Transverse colon (tissue), 4 donors: ENCODE data around the gene COX10. TPM values are rescaled to one million over a fixed set of nuclear protein-coding genes. Genes with fewer than 3 reads are reported as not detected.

Source experiments
- DNase-seq: peaks from one replicate; pipeline ENCODE4 v3.0.0-alpha.2; 2019
- H3K27ac ChIP-seq, 4 donors: fragments of 200-600 bp; sonication (generic); 2 replicates each; pipeline ENCODE4 v1.5.1; 2016 to 2018; ENCODE audit warnings: inconsistent platforms in 4 of 4
- H3K27me3 ChIP-seq: fragments of 200-600 bp; sonication (generic); 2 replicates; pipeline ENCODE4 v1.5.1; 2017; ENCODE audit warnings: inconsistent platforms
- H3K36me3 ChIP-seq, 4 donors: fragments of 200-600 bp; sonication (generic); 2 replicates each; pipeline ENCODE4 v1.5.1; 2017 to 2019; ENCODE audit warnings: inconsistent platforms in 4 of 4
- H3K4me1 ChIP-seq, 4 donors: fragments of 200-600 bp; sonication (generic); 2 replicates each; pipeline ENCODE4 v1.5.1; 2017 to 2020; ENCODE audit warnings: inconsistent platforms in 4 of 4
- H3K4me3 ChIP-seq, 4 donors: fragments of 200-600 bp; sonication (generic); 1 replicate in 1 of 4; 2 replicates in 3 of 4; pipeline versions ENCODE4 v1.5.1 to v1.6.1; 2017 to 2019; ENCODE audit warnings: inconsistent platforms in 4 of 4
- H3K9me3 ChIP-seq, 2 donors: fragments of 200-600 bp; sonication (generic); 2 replicates each; pipeline ENCODE4 v1.5.1; 2017 to 2019; ENCODE audit warnings: inconsistent platforms in 2 of 2
- EP300 ChIP-seq: sonication (generic); formaldehyde crosslinking; IDR thresholded peaks from one replicate; pipeline ENCODE4 v1.6.1; 2017; ENCODE audit warnings: antibody characterized with exemption, low read depth
- POLR2A ChIP-seq: fragments of 450-650 bp; IDR thresholded peaks from one replicate; pipeline ENCODE4 v1.6.1; 2016; ENCODE audit warnings: antibody characterized with exemption, mild to moderate bottlenecking, moderate library complexity
- POLR2AphosphoS5 ChIP-seq, 3 donors: sonication (generic); formaldehyde crosslinking; IDR thresholded peaks; one replicate each; pipeline ENCODE4 v1.6.1; 2016; ENCODE audit warnings: antibody characterized with exemption in 3 of 3
- WGBS, 2 donors: methylation state at CpG; one replicate each; pipeline ENCODE4 v1.1.5; 2018; ENCODE audit warnings: low coverage in 1 of 2; 5-methylcytosine and 5-hydroxymethylcytosine counted together
- in situ Hi-C, 4 donors: fragments of 200-750 bp; cut with MboI; loops; one replicate each; pipeline versions ENCODE4 v1.15.0 to v1.15.1; 2017; ENCODE audit warnings: low sequenced_read_pairs in 3 of 4, low pct_ligation_motif_present in 1 of 4, low pct_unique_long_range_greater_than_20kb in 1 of 4
- intact Hi-C: fragments of 100-400 bp; cut with DNase I; formaldehyde crosslinking; loops from one replicate; pipeline ENCODE4 v1.15.1; 2023; ENCODE audit warnings: low total_unique reads
- total RNA-seq, 4 donors: library from RNA; depleted of rRNA; stranded (reverse); fragments of >200 nt; gene quantifications; one replicate each; pipeline ENCODE4 v1.1.0, GENCODE V29; 2016
- TF ChIP-seq, protein P1 (sequence below), 5 experiments: fragments of 200-600 bp in 3 of 5; fragments of 450-650 bp in 2 of 5; sonication (generic) in 3 of 5; IDR thresholded peaks; 1 replicate in 2 of 5; 2 replicates in 3 of 5; pipeline ENCODE4 v1.5.1; 2016 to 2017; ENCODE audit warnings: antibody characterized with exemption in 5 of 5, inconsistent platforms in 3 of 5, mild to moderate bottlenecking in 2 of 5, moderate library complexity in 1 of 5

The COX10 gene
- total RNA-seq, 4 donors from 2014 or later = 48.9 to 61.9 (median 53.5) TPM

- WGBS, 2 donors = 80 to 83% methylated on average over 2 of the region's 2 CpGs
- Histone ChIP-seq H3K27me3 (no peaks in the 10 kb centered on the region), H3K27ac (no peak overlapping the region), H3K4me3 (no peak overlapping the region), H3K36me3 (peaks cover 0 to 7% (median 0%) of the 10 kb centered on the region in 4 donors), H3K4me1 (peaks cover 0 to 30% (median 11%) of the 10 kb centered on the region in 4 donors), H3K9me3 (no peaks in the 10 kb centered on the region)
- DNase-seq = no peak
- TF ChIP-seq POLR2AphosphoS5 (IDR thresholded peaks at IDR 0.05) = no peak
- TF ChIP-seq, protein P1, sequence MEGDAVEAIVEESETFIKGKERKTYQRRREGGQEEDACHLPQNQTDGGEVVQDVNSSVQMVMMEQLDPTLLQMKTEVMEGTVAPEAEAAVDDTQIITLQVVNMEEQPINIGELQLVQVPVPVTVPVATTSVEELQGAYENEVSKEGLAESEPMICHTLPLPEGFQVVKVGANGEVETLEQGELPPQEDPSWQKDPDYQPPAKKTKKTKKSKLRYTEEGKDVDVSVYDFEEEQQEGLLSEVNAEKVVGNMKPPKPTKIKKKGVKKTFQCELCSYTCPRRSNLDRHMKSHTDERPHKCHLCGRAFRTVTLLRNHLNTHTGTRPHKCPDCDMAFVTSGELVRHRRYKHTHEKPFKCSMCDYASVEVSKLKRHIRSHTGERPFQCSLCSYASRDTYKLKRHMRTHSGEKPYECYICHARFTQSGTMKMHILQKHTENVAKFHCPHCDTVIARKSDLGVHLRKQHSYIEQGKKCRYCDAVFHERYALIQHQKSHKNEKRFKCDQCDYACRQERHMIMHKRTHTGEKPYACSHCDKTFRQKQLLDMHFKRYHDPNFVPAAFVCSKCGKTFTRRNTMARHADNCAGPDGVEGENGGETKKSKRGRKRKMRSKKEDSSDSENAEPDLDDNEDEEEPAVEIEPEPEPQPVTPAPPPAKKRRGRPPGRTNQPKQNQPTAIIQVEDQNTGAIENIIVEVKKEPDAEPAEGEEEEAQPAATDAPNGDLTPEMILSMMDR (IDR thresholded peaks at IDR 0.05) = no peak
- TF ChIP-seq POLR2A = no peak
- TF ChIP-seq EP300 = no peak
- intact Hi-C loops = no loop called here
- in situ Hi-C loops = no loop called here
Measured at GRCh38 chr17:14084955-14085354, 15.7 kb downstream of the COX10 start.

DNA sequence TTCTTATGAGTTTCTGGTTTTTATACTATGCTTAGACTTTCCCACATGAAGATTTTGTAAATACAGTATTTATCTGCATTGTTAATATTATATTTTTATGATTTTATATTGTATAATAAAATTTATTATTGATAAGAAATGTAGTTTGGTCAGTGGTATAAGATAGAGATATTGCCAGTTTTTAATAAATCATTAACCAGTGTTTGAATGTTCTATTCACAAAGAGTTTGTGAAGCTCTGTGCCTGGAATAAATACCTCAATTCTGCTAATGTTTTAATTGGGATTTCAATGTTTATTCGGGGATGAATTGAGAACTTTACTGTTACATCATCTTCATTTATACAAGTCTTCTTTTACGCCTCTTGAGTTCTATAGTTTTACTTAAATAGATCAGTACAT, 16.9 kb downstream of the COX10 start:
- no peak overlapping the region for H3K27ac ChIP-seq
- H3K27me3 ChIP-seq = no peaks in the 10 kb centered on the region
- no peak for DNase-seq
- peaks cover 0 to 7% (median 0%) of the 10 kb centered on the region in 4 donors for H3K36me3 ChIP-seq
- no peak for TF ChIP-seq EP300
- TF ChIP-seq, protein P1 (IDR thresholded peaks at IDR 0.05) = no peak
- TF ChIP-seq POLR2A = no peak
- TF ChIP-seq POLR2AphosphoS5 (IDR thresholded peaks at IDR 0.05) = no peak
- H3K9me3 ChIP-seq = no peaks in the 10 kb centered on the region
- in situ Hi-C loops = no loop called here
- WGBS, 2 donors = 49 to 60% methylated on average over 2 of the region's 2 CpGs
- intact Hi-C loops = no loop called here
- H3K4me1 ChIP-seq = peaks cover 0 to 23% (median 11%) of the 10 kb centered on the region in 4 donors
- no peak overlapping the region for H3K4me3 ChIP-seq

GRCh38 chr17:14089179-14089578, 19.9 kb downstream of the COX10 start:
- Histone ChIP-seq H3K27me3 (no peaks in the 10 kb centered on the region), H3K36me3 (peaks cover 0 to 7% (median 0%) of the 10 kb centered on the region in 4 donors), H3K4me1 (peaks cover 0 to 27% (median 16%) of the 10 kb centered on the region in 4 donors), H3K9me3 (no peaks in the 10 kb centered on the region), H3K4me3 (no peak overlapping the region), H3K27ac (no peak overlapping the region)
- DNase-seq = no peak
- intact Hi-C loops = no loop called here
- in situ Hi-C loops = no loop called here
- 89 to 100% methylated on average over 1 of the region's 1 CpG for WGBS, 2 donors
- TF ChIP-seq POLR2A (no peak), EP300 (no peak), POLR2AphosphoS5 (IDR thresholded peaks at IDR 0.05) (no peak)
- TF ChIP-seq, protein P1 (IDR thresholded peaks at IDR 0.05) = no peak

DNA sequence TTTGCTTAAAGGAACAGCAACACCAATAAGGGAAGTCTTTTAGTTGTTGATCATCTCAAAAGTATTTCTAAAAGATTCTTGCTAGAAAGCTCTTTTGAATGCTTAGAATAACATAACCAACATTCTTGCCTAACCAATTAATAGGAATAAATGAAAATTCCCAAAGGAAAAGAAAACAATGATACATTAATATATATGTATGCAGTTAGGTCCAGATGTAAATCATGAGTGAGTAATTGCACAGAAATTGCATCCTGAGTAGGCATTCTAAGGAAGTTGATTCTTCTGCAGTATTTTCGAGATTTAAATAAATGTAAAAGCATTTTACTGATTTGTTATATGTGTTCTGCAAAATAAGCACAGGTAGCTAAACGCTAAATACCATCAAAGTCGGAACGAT, 22.1 kb downstream of the COX10 start:
- H3K4me1 ChIP-seq = peaks cover 0 to 19% (median 11%) of the 10 kb centered on the region in 4 donors
- peaks cover 0 to 7% (median 0%) of the 10 kb centered on the region in 4 donors for H3K36me3 ChIP-seq
- no peak overlapping the region for H3K4me3 ChIP-seq
- TF ChIP-seq, protein P1 (IDR thresholded peaks at IDR 0.05) = no peak
- TF ChIP-seq POLR2AphosphoS5 (IDR thresholded peaks at IDR 0.05) (no peak), EP300 (no peak), POLR2A (no peak)
- no peaks in the 10 kb centered on the region for H3K27me3 ChIP-seq
- H3K9me3 ChIP-seq = no peaks in the 10 kb centered on the region
- 80 to 88% methylated on average over 4 of the region's 4 CpGs for WGBS, 2 donors
- H3K27ac ChIP-seq = no peak overlapping the region
- in situ Hi-C loops = no loop called here
- no peak for DNase-seq
- intact Hi-C loops = no loop called here
